Gastroesophageal sphincter (tissue), 4 donors: ENCODE measurements around the gene MYO3B. TPM values are rescaled to one million over a fixed set of nuclear protein-coding genes. Genes with fewer than 3 reads are reported as not detected.

Source experiments
- ATAC-seq: fragments of 150-250 bp; one replicate; pipeline ENCODE4 v1.9.1; 2016; ENCODE audit warnings: mild to moderate bottlenecking, moderate library complexity
- H3K27ac ChIP-seq, 4 donors: fragments of 200-600 bp; sonication (generic) in 3 of 4; 1 replicate in 3 of 4; 2 replicates in 1 of 4; pipeline ENCODE4 v1.5.1; 2016 to 2019
- H3K27me3 ChIP-seq: fragments of 200-600 bp; sonication (generic); one replicate; pipeline ENCODE4 v1.5.1; 2019
- H3K36me3 ChIP-seq, 2 donors: fragments of 200-600 bp; sonication (generic); one replicate each; pipeline ENCODE4 v1.5.1; 2019; ENCODE audit warnings: control low read depth in 1 of 2
- H3K4me1 ChIP-seq, 3 donors: fragments of 200-600 bp; sonication (generic); 1 replicate in 2 of 3; 2 replicates in 1 of 3; pipeline ENCODE4 v1.5.1; 2016 to 2019; ENCODE audit warnings: control low read depth in 2 of 3
- H3K4me3 ChIP-seq, 2 donors: fragments of 200-600 bp; sonication (generic); one replicate each; pipeline ENCODE4 v1.5.1; 2019; ENCODE audit warnings: mild to moderate bottlenecking in 1 of 2, moderate library complexity in 1 of 2
- H3K9me3 ChIP-seq, 3 donors: fragments of 200-600 bp; sonication (generic); one replicate each; pipeline ENCODE4 v1.5.1; 2017 to 2019; ENCODE audit warnings: control low read depth in 2 of 3
- EP300 ChIP-seq: sonication (generic); formaldehyde crosslinking; IDR thresholded peaks from one replicate; pipeline ENCODE4 v1.6.1; 2017; ENCODE audit warnings: antibody characterized with exemption, mild to moderate bottlenecking
- POLR2A ChIP-seq, 2 donors: fragments of 450-650 bp; IDR thresholded peaks; one replicate each; pipeline ENCODE4 v1.6.1; 2017; ENCODE audit warnings: antibody characterized with exemption in 2 of 2, mild to moderate bottlenecking in 2 of 2, moderate library complexity in 1 of 2
- POLR2AphosphoS5 ChIP-seq: sonication (generic); formaldehyde crosslinking; IDR thresholded peaks from one replicate; pipeline ENCODE4 v1.6.1; 2017; ENCODE audit warnings: antibody characterized with exemption
- WGBS, 2 donors: methylation state at CpG; one replicate each; pipeline ENCODE4 v1.1.5; 2018; ENCODE audit warnings: low coverage in 1 of 2; 5-methylcytosine and 5-hydroxymethylcytosine counted together
- total RNA-seq, 4 donors: library from RNA; depleted of rRNA; stranded (reverse); fragments of >200 nt; gene quantifications; one replicate each; pipeline ENCODE4 v1.1.0, GENCODE V29; 2016
- TF ChIP-seq, protein P1 (sequence below), 4 experiments: fragments of 200-600 bp in 2 of 4; fragments of 450-650 bp in 2 of 4; sonication (generic) in 1 of 4; IDR thresholded peaks; one replicate each; pipeline ENCODE4 v1.5.1; 2017 to 2019; ENCODE audit warnings: antibody characterized with exemption in 4 of 4, mild to moderate bottlenecking in 2 of 4, moderate library complexity in 2 of 4

MYO3B gene
- total RNA-seq, 4 donors from 2014 or later: not detected

DNA sequence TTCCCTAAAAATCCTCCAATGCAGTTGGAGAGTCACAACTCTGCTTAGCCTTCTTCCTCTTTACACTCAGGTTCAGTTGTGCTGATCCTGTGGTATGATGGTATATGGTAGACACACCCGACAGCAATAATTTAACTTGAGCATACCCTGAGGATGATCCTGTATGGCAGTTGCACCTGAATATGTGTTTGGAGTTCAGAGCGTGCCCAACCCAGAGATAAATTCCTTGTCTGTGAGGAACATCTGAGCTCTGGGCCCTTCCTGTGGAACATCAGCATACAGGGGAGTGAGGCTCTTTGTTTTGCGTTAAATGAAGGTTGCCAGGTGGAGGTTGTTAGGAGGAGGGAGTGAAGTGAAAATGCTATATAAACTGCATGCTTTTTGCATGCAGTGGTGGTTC, 187.7 kb downstream of the MYO3B start:
- no peak overlapping the region for H3K4me3 ChIP-seq
- no peak overlapping the region for H3K27ac ChIP-seq
- 84 to 100% methylated on average over 1 to 3 of the region's 3 CpGs for WGBS, 2 donors
- no peak for ATAC-seq
- TF ChIP-seq EP300: no peak
- no peak for TF ChIP-seq POLR2AphosphoS5
- TF ChIP-seq, protein P1, sequence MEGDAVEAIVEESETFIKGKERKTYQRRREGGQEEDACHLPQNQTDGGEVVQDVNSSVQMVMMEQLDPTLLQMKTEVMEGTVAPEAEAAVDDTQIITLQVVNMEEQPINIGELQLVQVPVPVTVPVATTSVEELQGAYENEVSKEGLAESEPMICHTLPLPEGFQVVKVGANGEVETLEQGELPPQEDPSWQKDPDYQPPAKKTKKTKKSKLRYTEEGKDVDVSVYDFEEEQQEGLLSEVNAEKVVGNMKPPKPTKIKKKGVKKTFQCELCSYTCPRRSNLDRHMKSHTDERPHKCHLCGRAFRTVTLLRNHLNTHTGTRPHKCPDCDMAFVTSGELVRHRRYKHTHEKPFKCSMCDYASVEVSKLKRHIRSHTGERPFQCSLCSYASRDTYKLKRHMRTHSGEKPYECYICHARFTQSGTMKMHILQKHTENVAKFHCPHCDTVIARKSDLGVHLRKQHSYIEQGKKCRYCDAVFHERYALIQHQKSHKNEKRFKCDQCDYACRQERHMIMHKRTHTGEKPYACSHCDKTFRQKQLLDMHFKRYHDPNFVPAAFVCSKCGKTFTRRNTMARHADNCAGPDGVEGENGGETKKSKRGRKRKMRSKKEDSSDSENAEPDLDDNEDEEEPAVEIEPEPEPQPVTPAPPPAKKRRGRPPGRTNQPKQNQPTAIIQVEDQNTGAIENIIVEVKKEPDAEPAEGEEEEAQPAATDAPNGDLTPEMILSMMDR (IDR thresholded peaks at IDR 0.05): no peak
- no peak for TF ChIP-seq POLR2A (IDR thresholded peaks at IDR 0.05)
- no peaks in the 10 kb centered on the region for H3K36me3 ChIP-seq
- H3K4me1 ChIP-seq: peaks cover 0 to 6% (median 0%) of the 10 kb centered on the region in 3 donors
- no peaks in the 10 kb centered on the region for H3K9me3 ChIP-seq
- peaks cover 86% of the 10 kb centered on the region for H3K27me3 ChIP-seq

DNA sequence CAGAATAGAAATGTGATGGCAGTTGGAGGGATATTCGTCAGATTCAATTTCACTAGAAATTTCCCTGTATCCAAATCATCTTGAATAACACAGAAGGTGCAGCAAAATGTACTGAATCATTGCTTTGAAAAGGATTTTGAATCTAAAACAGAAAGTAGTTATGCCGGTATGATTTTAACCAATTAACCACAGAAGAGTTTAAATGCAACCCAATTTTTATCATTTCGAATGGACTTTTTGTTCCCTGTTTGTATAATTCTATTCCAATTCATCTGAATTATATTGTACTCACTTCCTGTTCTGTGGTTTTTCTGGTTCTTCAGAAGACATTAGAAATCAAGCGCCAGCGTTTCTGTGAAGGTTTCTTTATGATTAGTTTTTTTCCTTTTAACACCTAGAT, 190.4 kb downstream of the MYO3B start:
- H3K36me3 ChIP-seq: no peaks in the 10 kb centered on the region
- ATAC-seq: no peak
- TF ChIP-seq POLR2A (IDR thresholded peaks at IDR 0.05): no peak
- no peak overlapping the region for H3K27ac ChIP-seq
- H3K27me3 ChIP-seq: peaks cover 71% of the 10 kb centered on the region
- 51 to 64% methylated on average over 3 to 5 of the region's 5 CpGs for whole genome bisulfite sequencing, 2 donors
- no peak overlapping the region for H3K4me3 ChIP-seq
- no peaks in the 10 kb centered on the region for H3K9me3 ChIP-seq
- H3K4me1 ChIP-seq: no peaks in the 10 kb centered on the region

DNA sequence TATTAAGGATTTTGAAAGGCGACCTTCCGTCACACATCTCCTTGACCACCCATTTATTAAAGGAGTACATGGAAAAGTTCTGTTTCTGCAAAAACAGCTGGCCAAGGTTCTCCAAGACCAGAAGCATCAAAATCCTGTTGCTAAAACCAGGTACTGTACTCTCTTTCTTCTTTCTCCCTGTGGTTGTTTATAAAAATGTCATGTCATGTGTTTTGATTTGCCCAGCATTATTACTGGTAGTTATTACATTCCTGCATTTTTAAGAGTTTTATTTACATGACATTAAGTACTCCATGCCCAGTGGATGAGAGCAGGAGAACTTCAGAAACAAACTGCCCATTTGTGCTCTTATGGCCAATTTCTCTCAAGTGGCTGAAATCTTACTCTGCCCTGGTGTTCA, 191.3 kb downstream of the MYO3B start:
- no peak overlapping the region for H3K4me3 ChIP-seq
- no peak for ATAC-seq
- no peak for TF ChIP-seq POLR2AphosphoS5
- H3K27me3 ChIP-seq: peaks cover 69% of the 10 kb centered on the region
- no peak overlapping the region for H3K27ac ChIP-seq
- no peaks in the 10 kb centered on the region for H3K4me1 ChIP-seq
- no peaks in the 10 kb centered on the region for H3K9me3 ChIP-seq
- no peaks in the 10 kb centered on the region for H3K36me3 ChIP-seq
- WGBS, 2 donors: 79 to 89% methylated on average over 2 of the region's 2 CpGs

DNA sequence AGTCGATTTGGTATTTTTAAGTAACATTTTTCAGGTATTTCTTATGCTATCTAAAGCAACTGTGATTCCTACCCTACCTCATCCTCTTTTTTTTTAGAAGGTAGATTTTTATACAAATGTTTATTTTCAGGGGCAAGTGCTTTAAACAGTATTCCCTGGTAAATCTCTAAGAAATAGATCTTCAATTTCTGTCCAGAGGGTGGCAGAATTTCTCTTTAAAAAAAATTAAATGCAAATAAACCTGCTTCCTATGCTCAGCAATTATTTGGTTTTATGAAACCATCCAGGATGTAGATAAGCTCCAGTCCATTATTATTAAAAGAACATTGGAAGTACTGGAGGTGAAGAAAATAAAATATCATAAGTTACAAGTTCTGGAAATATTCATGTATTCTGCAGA, 191.9 kb downstream of the MYO3B start:
- WGBS, 2 donors: 11 to 29% methylated on average over 1 of the region's 1 CpG
- Histone ChIP-seq H3K27ac (no peak overlapping the region), H3K4me1 (no peaks in the 10 kb centered on the region), H3K36me3 (no peaks in the 10 kb centered on the region), H3K4me3 (no peak overlapping the region), H3K9me3 (no peaks in the 10 kb centered on the region), H3K27me3 (peaks cover 63% of the 10 kb centered on the region)
- TF ChIP-seq, protein P1 (IDR thresholded peaks at IDR 0.05): peak in 2 of 4 experiments; percentile 5 to 12
- no peak for TF ChIP-seq EP300
- TF ChIP-seq POLR2AphosphoS5: no peak
- no peak for TF ChIP-seq POLR2A (IDR thresholded peaks at IDR 0.05)
- ATAC-seq: no peak

DNA sequence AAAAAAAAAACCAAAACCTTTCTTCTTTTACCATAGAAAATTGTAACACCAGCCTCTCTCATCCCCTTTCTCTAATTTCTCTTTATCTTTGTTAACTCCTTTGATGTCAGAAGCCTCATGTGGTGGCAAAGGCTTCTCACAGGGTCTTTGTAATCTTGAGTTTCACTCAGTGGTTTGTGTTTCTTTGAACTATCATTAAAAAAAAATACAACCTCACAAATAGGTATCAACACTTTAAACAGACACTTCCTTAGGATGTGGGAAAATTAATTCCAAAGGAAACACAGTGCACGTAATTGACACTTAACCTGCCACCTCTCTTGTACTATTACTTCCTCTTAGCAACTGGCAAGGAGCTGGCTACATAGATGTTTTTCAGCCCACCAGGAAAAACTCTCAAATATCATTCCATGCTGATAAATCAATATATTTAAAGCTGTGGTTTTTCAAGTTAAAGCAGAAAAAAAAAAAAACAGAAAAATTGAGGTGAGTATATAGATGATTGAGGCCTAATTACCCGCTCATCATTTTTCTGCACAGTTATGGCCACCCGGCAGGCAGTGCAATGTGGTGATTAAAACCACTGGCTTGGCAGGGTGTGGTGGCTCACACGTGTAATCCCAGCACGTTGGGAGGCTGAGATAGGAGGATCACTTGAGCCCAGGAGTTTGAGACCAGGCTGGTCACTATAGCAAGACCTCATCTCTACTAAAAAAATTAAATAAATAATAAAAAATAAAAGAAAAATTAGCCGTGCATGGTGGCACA, 193.5 kb downstream of the MYO3B start:
- Histone ChIP-seq H3K36me3 (no peaks in the 10 kb centered on the region), H3K4me3 (no peak overlapping the region), H3K27me3 (peaks cover 57% of the 10 kb centered on the region), H3K27ac (no peak overlapping the region), H3K4me1 (no peaks in the 10 kb centered on the region), H3K9me3 (no peaks in the 10 kb centered on the region)
- no peak for TF ChIP-seq POLR2A (IDR thresholded peaks at IDR 0.05)
- no peak for TF ChIP-seq EP300
- TF ChIP-seq, protein P1 (IDR thresholded peaks at IDR 0.05): no peak
- TF ChIP-seq POLR2AphosphoS5: no peak
- 68 to 77% methylated on average over 5 to 6 of the region's 6 CpGs for WGBS, 2 donors
- no peak for ATAC-seq

DNA sequence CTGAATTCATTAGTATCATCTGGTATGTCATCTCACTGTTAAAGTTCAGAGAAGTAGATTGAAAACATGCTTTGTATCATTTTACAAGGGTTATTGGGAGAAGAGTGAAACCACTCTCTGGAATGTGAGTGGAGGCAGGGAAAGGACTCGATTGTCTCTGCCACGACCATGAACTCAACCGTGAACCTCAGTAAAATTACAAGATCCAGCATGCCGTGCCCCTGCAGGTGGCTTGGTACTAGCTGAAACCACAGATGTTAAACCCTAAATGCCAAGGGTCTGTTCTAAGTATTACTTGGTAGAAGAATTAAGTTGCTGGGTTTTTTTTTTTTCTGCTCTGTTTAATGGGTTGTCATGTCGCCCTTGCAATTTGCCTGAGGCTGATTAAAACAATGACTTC, 197.2 kb downstream of the MYO3B start:
- Histone ChIP-seq H3K27me3 (peaks cover 26% of the 10 kb centered on the region), H3K9me3 (no peaks in the 10 kb centered on the region), H3K27ac (no peak overlapping the region), H3K4me1 (no peaks in the 10 kb centered on the region), H3K4me3 (no peak overlapping the region), H3K36me3 (no peaks in the 10 kb centered on the region)
- 52 to 57% methylated on average over 5 of the region's 5 CpGs for WGBS, 2 donors
- TF ChIP-seq, protein P1 (IDR thresholded peaks at IDR 0.05): no peak
- TF ChIP-seq POLR2A (IDR thresholded peaks at IDR 0.05) (no peak), POLR2AphosphoS5 (no peak), EP300 (no peak)
- no peak for ATAC-seq
